CD8-positive, alpha-beta memory T cell (primary cell): Measurements from ENCODE around the gene CDKL2. TPM values are rescaled to one million over a fixed set of nuclear protein-coding genes. Genes with fewer than 3 reads are reported as not detected.

Experiments used
- CTCF ChIA-PET: fragments of 350-600 bp; sonication (Branson Sonifier 250); formaldehyde crosslinking; loops from one replicate; lab custom pipeline; 2021; ENCODE audit warnings: antibody characterized with exemption; lab: Charles Lee
- POLR2A ChIA-PET: fragments of 350-600 bp; sonication (Branson Sonifier 250); formaldehyde crosslinking; loops from one replicate; lab custom pipeline; 2021; ENCODE audit warnings: antibody characterized with exemption; lab: Charles Lee
- DNase-seq, 5 donors: peaks; one replicate each; pipeline versions ENCODE4 v3.0.0 to v3.0.0-alpha.2; 2020 to 2022; ENCODE audit warnings: mixed read lengths in 1 of 5
- H3K27ac ChIP-seq: one replicate; pipeline ENCODE4 v1.7.0; 2013; ENCODE audit warnings: low read depth, mild to moderate bottlenecking, low read length, moderate library complexity
- H3K27me3 ChIP-seq: 2 replicates; pipeline ENCODE4 v1.7.0; 2013; ENCODE audit warnings: low read length, mild to moderate bottlenecking; ENCODE audit not compliant: insufficient read depth, poor library complexity, severe bottlenecking
- H3K36me3 ChIP-seq: 2 replicates; pipeline ENCODE4 v1.7.0; 2013; ENCODE audit warnings: mild to moderate bottlenecking, low read length, moderate library complexity; ENCODE audit not compliant: insufficient read depth
- H3K4me1 ChIP-seq: 2 replicates; pipeline ENCODE4 v1.7.0; 2013; ENCODE audit warnings: mild to moderate bottlenecking, low read length, moderate library complexity; ENCODE audit not compliant: insufficient read depth
- H3K4me3 ChIP-seq: 2 replicates; pipeline ENCODE4 v1.7.0; 2013; ENCODE audit warnings: mild to moderate bottlenecking, low read length
- H3K9me3 ChIP-seq: 2 replicates; pipeline ENCODE4 v1.7.0; 2013; ENCODE audit warnings: mild to moderate bottlenecking, low read length
- H3K27ac Mint-ChIP-seq, 8 donors: one replicate each; pipeline ENCODE4 v1.8.0; 2020 to 2021; ENCODE audit warnings: mixed read lengths in 8 of 8, mild to moderate bottlenecking in 6 of 8, inconsistent platforms in 3 of 8, moderate library complexity in 3 of 8
- H3K27me3 Mint-ChIP-seq, 2 donors: one replicate each; pipeline ENCODE4 v1.8.0; 2020 to 2021; ENCODE audit warnings: mixed read lengths in 2 of 2, mild to moderate bottlenecking in 1 of 2, moderate library complexity in 1 of 2
- H3K36me3 Mint-ChIP-seq, 3 donors: one replicate each; pipeline ENCODE4 v1.8.0; 2020 to 2021; ENCODE audit warnings: mixed read lengths in 3 of 3, inconsistent platforms in 1 of 3, mild to moderate bottlenecking in 1 of 3
- H3K4me1 Mint-ChIP-seq, 3 donors: one replicate each; pipeline ENCODE4 v1.8.0; 2020 to 2021; ENCODE audit warnings: mixed read lengths in 3 of 3, inconsistent platforms in 1 of 3, mild to moderate bottlenecking in 1 of 3
- H3K4me3 Mint-ChIP-seq, 7 donors: one replicate each; pipeline ENCODE4 v1.8.0; 2020 to 2021; ENCODE audit warnings: mixed read lengths in 7 of 7, mild to moderate bottlenecking in 6 of 7, moderate library complexity in 4 of 7, inconsistent platforms in 2 of 7
- H3K9me3 Mint-ChIP-seq, 5 donors: one replicate each; pipeline ENCODE4 v1.8.0; 2020 to 2022; ENCODE audit warnings: mixed read lengths in 5 of 5, mild to moderate bottlenecking in 3 of 5, moderate library complexity in 2 of 5, inconsistent platforms in 1 of 5
- polyA plus RNA-seq: library from polyadenylated mRNA; unstranded; fragments of 300-500 nt; fragmentation: Illumina TruSeq; gene quantifications from one replicate; pipeline ENCODE4 v1.2.3, GENCODE V29; 2021
- total RNA-seq, 2 experiments: library from RNA; stranded (reverse); gene quantifications; one replicate each; pipeline ENCODE4 v1.2.3, GENCODE V29; 2021

The CDKL2 gene
- total and polyA plus RNA-seq, 3 experiments from 2014 or later: 0.27 to 0.47 (median 0.37) TPM

- Mint-ChIP-seq H3K4me1 (peaks cover 1 to 12% (median 3%) of the 10 kb centered on the region in 3 donors), H3K27ac (peak overlapping the region in 2 of 8 donors; percentile 56 to 89), H3K4me3 (no peak overlapping the region), H3K9me3 (no peaks in the 10 kb centered on the region), H3K27me3 (no peaks in the 10 kb centered on the region), H3K36me3 (peaks cover 9 to 65% (median 23%) of the 10 kb centered on the region in 3 donors)
- H3K27me3 ChIP-seq: no peaks in the 10 kb centered on the region
- ChIA-PET CTCF (interaction anchor here (1.4 kb wide), 1 partner anchor 81 kb away, joined by 3 read pairs; the partner anchor contains the start of gene USO1), POLR2A (interaction anchor here (0.8 kb wide), 1 partner anchor 10 kb away, joined by 7 read pairs; no protein-coding TSS in a partner anchor)
- no peak overlapping the region for H3K27ac ChIP-seq
- no peak overlapping the region for H3K4me3 ChIP-seq
- H3K9me3 ChIP-seq: no peaks in the 10 kb centered on the region
- DNase-seq: no peak
- H3K4me1 ChIP-seq: no peaks in the 10 kb centered on the region
- H3K36me3 ChIP-seq: peaks cover 42% of the 10 kb centered on the region
These were observed 13.3 kb upstream of the CDKL2 start for GRCh38 chr4:75643651-75644050.

- H3K36me3 Mint-ChIP-seq: peaks cover 0 to 22% (median 10%) of the 10 kb centered on the region in 3 donors
These were observed 8.9 kb upstream of the CDKL2 start for GRCh38 chr4:75639124-75639695.

GRCh38 chr4:75637827-75638226 lies 7.5 kb upstream of the CDKL2 start:
- Histone ChIP-seq H3K27me3 (no peaks in the 10 kb centered on the region), H3K4me1 (no peaks in the 10 kb centered on the region), H3K9me3 (no peaks in the 10 kb centered on the region), H3K4me3 (no peak overlapping the region), H3K36me3 (no peaks in the 10 kb centered on the region), H3K27ac (no peak overlapping the region)
- peak overlapping the region in 1 of 7 donors; percentile 26 for H3K4me3 Mint-ChIP-seq
- H3K27me3 Mint-ChIP-seq: no peaks in the 10 kb centered on the region
- no peak for DNase-seq
- ChIA-PET CTCF (interaction anchor here (0.9 to 1.7 kb wide), 2 partner anchors 9 to 86 kb away, joined by 3 to 5 read pairs; partner anchors contain the start of gene USO1), POLR2A (no interaction called here)
- peaks cover 0 to 9% (median 3%) of the 10 kb centered on the region in 3 donors for H3K36me3 Mint-ChIP-seq
- peak overlapping the region in 6 of 8 donors; percentile 2 to 82 (median 20) for H3K27ac Mint-ChIP-seq
- no peaks in the 10 kb centered on the region for H3K9me3 Mint-ChIP-seq
- H3K4me1 Mint-ChIP-seq: no peaks in the 10 kb centered on the region

More at GRCh38 chr4:75639124-75639695, 8.9 kb upstream of the CDKL2 start:
- Mint-ChIP-seq H3K4me3 (no peak overlapping the region), H3K4me1 (peaks cover 0 to 4% (median 0%) of the 10 kb centered on the region in 3 donors), H3K27me3 (no peaks in the 10 kb centered on the region), H3K9me3 (no peaks in the 10 kb centered on the region), H3K27ac (peak overlapping the region in 4 of 8 donors; percentile 17 to 40 (median 26))
- Histone ChIP-seq H3K4me1 (no peaks in the 10 kb centered on the region), H3K4me3 (no peak overlapping the region), H3K9me3 (no peaks in the 10 kb centered on the region), H3K36me3 (peaks cover under 1% of the 10 kb centered on the region), H3K27ac (no peak overlapping the region), H3K27me3 (no peaks in the 10 kb centered on the region)
- POLR2A ChIA-PET: no interaction called here
- DNase-seq: no peak
- CTCF ChIA-PET: no interaction called here

- H3K27ac ChIP-seq: no peak overlapping the region
- CTCF ChIA-PET: interaction anchor here (0.9 to 1.7 kb wide), 2 partner anchors 10 to 87 kb away, joined by 3 to 5 read pairs; partner anchors contain the start of gene USO1
- H3K27me3 Mint-ChIP-seq: peaks cover 0 to 1% of the 10 kb centered on the region in 2 donors
- POLR2A ChIA-PET: no interaction called here
- H3K27me3 ChIP-seq: no peaks in the 10 kb centered on the region
- no peak for DNase-seq
- H3K36me3 ChIP-seq: no peaks in the 10 kb centered on the region
- H3K4me1 Mint-ChIP-seq: no peaks in the 10 kb centered on the region
- H3K9me3 Mint-ChIP-seq: no peaks in the 10 kb centered on the region
- no peak overlapping the region for H3K27ac Mint-ChIP-seq
- H3K4me3 ChIP-seq: no peak overlapping the region
- H3K36me3 Mint-ChIP-seq: peaks cover 0 to 7% (median 3%) of the 10 kb centered on the region in 3 donors
- no peak overlapping the region for H3K4me3 Mint-ChIP-seq
- H3K9me3 ChIP-seq: no peaks in the 10 kb centered on the region
- H3K4me1 ChIP-seq: no peaks in the 10 kb centered on the region
These were observed 6.8 kb upstream of the CDKL2 start for GRCh38 chr4:75637176-75637575.

GRCh38 chr4:75634951-75635350 lies 4.6 kb upstream of the CDKL2 start:
- H3K27ac Mint-ChIP-seq: no peak overlapping the region
- no peaks in the 10 kb centered on the region for H3K9me3 ChIP-seq
- H3K9me3 Mint-ChIP-seq: no peaks in the 10 kb centered on the region
- H3K36me3 ChIP-seq: no peaks in the 10 kb centered on the region
- H3K27ac ChIP-seq: no peak overlapping the region
- H3K36me3 Mint-ChIP-seq: peaks cover 0 to 3% (median 2%) of the 10 kb centered on the region in 3 donors
- no peak overlapping the region for H3K4me3 ChIP-seq
- H3K4me3 Mint-ChIP-seq: no peak overlapping the region
- ChIA-PET CTCF (no interaction called here), POLR2A (no interaction called here)
- H3K27me3 ChIP-seq: no peaks in the 10 kb centered on the region
- H3K4me1 Mint-ChIP-seq: peaks cover 7 to 14% (median 8%) of the 10 kb centered on the region in 3 donors
- no peak for DNase-seq
- peaks cover 5% of the 10 kb centered on the region for H3K4me1 ChIP-seq
- H3K27me3 Mint-ChIP-seq: peaks cover 0 to 1% of the 10 kb centered on the region in 2 donors

GRCh38 chr4:75634281-75634680 lies 4.0 kb upstream of the CDKL2 start:
- Mint-ChIP-seq H3K4me1 (peaks cover 7 to 15% (median 8%) of the 10 kb centered on the region in 3 donors), H3K27ac (no peak overlapping the region), H3K36me3 (peaks cover 0 to 2% (median 0%) of the 10 kb centered on the region in 3 donors), H3K27me3 (peaks cover 0 to 1% of the 10 kb centered on the region in 2 donors), H3K9me3 (no peaks in the 10 kb centered on the region), H3K4me3 (no peak overlapping the region)
- DNase-seq: no peak
- Histone ChIP-seq H3K27me3 (no peaks in the 10 kb centered on the region), H3K36me3 (no peaks in the 10 kb centered on the region), H3K4me3 (no peak overlapping the region), H3K27ac (no peak overlapping the region), H3K9me3 (no peaks in the 10 kb centered on the region), H3K4me1 (peaks cover 5% of the 10 kb centered on the region)
- ChIA-PET CTCF (no interaction called here), POLR2A (no interaction called here)

- Mint-ChIP-seq H3K4me3 (no peak overlapping the region), H3K4me1 (peaks cover 7 to 15% (median 8%) of the 10 kb centered on the region in 3 donors), H3K27me3 (peaks cover 0 to 1% of the 10 kb centered on the region in 2 donors), H3K36me3 (peaks cover 0 to 2% (median 0%) of the 10 kb centered on the region in 3 donors), H3K9me3 (no peaks in the 10 kb centered on the region), H3K27ac (no peak overlapping the region)
- Histone ChIP-seq H3K4me1 (peaks cover 5% of the 10 kb centered on the region), H3K27ac (no peak overlapping the region), H3K27me3 (no peaks in the 10 kb centered on the region), H3K4me3 (no peak overlapping the region), H3K36me3 (no peaks in the 10 kb centered on the region), H3K9me3 (no peaks in the 10 kb centered on the region)
- CTCF ChIA-PET: no interaction called here
- no peak for DNase-seq
- POLR2A ChIA-PET: no interaction called here
These were observed 3.5 kb upstream of the CDKL2 start for GRCh38 chr4:75633846-75634245.

GRCh38 chr4:75630937-75631329 lies 605 bp upstream of the CDKL2 start:
- Mint-ChIP-seq H3K27ac (peak overlapping the region in 7 of 8 donors; percentile 14 to 90 (median 84)), H3K4me3 (peak overlapping the region; percentile 78 to 96 (median 93)), H3K27me3 (peaks cover 0 to 3% of the 10 kb centered on the region in 2 donors), H3K4me1 (peaks cover 7 to 15% (median 8%) of the 10 kb centered on the region in 3 donors), H3K36me3 (peaks cover 0 to 2% (median 0%) of the 10 kb centered on the region in 3 donors), H3K9me3 (no peaks in the 10 kb centered on the region)
- H3K27me3 ChIP-seq: no peaks in the 10 kb centered on the region
- POLR2A ChIA-PET: interaction anchor here (0.6 to 1.5 kb wide), 3 partner anchors 9 to 93 kb away, joined by 7 to 8 read pairs (median 8); partner anchors contain the start of genes G3BP2 and USO1
- H3K9me3 ChIP-seq: no peaks in the 10 kb centered on the region
- no peaks in the 10 kb centered on the region for H3K36me3 ChIP-seq
- CTCF ChIA-PET: no interaction called here
- no peak for DNase-seq
- H3K4me3 ChIP-seq: peak overlapping the region; percentile 98
- H3K27ac ChIP-seq: peak overlapping the region; percentile 7
- H3K4me1 ChIP-seq: peaks cover 5% of the 10 kb centered on the region
